Subcutaneous abdominal adipose tissue (tissue), 5 donors: ENCODE results near the gene ARID3A.
"Not testable (repeated sequence)": the region's sequence is repeated elsewhere in the genome, so short reads cannot be mapped to it uniquely, and the experiment has no call there.

Source experiments
- H3K27ac ChIP-seq: one replicate; pipeline ENCODE4 v1.7.0; 2013; ENCODE audit warnings: low read depth, mild to moderate bottlenecking, inconsistent platforms, low read length, moderate library complexity
- H3K27me3 ChIP-seq, 5 donors: one replicate each; pipeline ENCODE4 v1.7.0; 2013; ENCODE audit warnings: low read length in 5 of 5, inconsistent platforms in 1 of 5; ENCODE audit not compliant: control insufficient read depth in 5 of 5, insufficient read depth in 4 of 5
- H3K36me3 ChIP-seq, 5 donors: one replicate each; pipeline ENCODE4 v1.7.0; 2013; ENCODE audit warnings: low read length in 5 of 5; ENCODE audit not compliant: control insufficient read depth in 5 of 5, insufficient read depth in 5 of 5
- H3K4me1 ChIP-seq, 5 donors: one replicate each; pipeline ENCODE4 v1.7.0; 2013; ENCODE audit warnings: low read length in 5 of 5, mild to moderate bottlenecking in 3 of 5, moderate library complexity in 1 of 5; ENCODE audit not compliant: control insufficient read depth in 5 of 5, insufficient read depth in 5 of 5
- H3K4me3 ChIP-seq, 5 donors: one replicate each; pipeline ENCODE4 v1.7.0; 2013; ENCODE audit warnings: low read length in 5 of 5, low read depth in 1 of 5
- H3K9ac ChIP-seq, 5 donors: one replicate each; pipeline ENCODE4 v1.7.0; 2013; ENCODE audit warnings: low read length in 5 of 5, mild to moderate bottlenecking in 4 of 5, moderate library complexity in 3 of 5
- H3K9me3 ChIP-seq, 5 donors: one replicate each; pipeline ENCODE4 v1.7.0; 2013; ENCODE audit warnings: low read length in 5 of 5; ENCODE audit not compliant: control insufficient read depth in 5 of 5
- donor health status: healthy.
- donor health status: healthy.
- donor health status: healthy.
- donor health status: healthy.
- donor health status: healthy.

ARID3A gene, protein sequence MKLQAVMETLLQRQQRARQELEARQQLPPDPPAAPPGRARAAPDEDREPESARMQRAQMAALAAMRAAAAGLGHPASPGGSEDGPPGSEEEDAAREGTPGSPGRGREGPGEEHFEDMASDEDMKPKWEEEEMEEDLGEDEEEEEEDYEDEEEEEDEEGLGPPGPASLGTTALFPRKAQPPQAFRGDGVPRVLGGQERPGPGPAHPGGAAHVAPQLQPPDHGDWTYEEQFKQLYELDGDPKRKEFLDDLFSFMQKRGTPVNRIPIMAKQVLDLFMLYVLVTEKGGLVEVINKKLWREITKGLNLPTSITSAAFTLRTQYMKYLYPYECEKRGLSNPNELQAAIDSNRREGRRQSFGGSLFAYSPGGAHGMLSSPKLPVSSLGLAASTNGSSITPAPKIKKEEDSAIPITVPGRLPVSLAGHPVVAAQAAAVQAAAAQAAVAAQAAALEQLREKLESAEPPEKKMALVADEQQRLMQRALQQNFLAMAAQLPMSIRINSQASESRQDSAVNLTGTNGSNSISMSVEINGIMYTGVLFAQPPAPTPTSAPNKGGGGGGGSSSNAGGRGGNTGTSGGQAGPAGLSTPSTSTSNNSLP

GRCh38 chr19:925526-926322 lies at the start of gene ARID3A:
TSS of gene ARID3A (plus strand) at chr19:926035. CDS start at chr19:929529, 3,494 bp downstream.
- H3K9ac ChIP-seq: peak within 1 kb of the TSS in 4 of 5 donors; percentile 77 to 94 (median 89)
- H3K27me3 ChIP-seq: peaks cover 0 to 7% (median under 1%) of the 10 kb centered on the region in 5 donors
- peaks cover 0 to 47% (median 32%) of the 10 kb centered on the region in 5 donors for H3K4me1 ChIP-seq
- peaks cover 0 to 12% (median 5%) of the 10 kb centered on the region in 5 donors for H3K36me3 ChIP-seq
- peak within 1 kb of the TSS; percentile 57 to 87 (median 80) for H3K4me3 ChIP-seq
- H3K27ac ChIP-seq: peak within 1 kb of the TSS; percentile 77
- no peaks in the 10 kb centered on the region for H3K9me3 ChIP-seq

- Histone ChIP-seq H3K9ac (no peak overlapping the region), H3K4me3 (no peak overlapping the region), H3K4me1 (peaks cover 0 to 9% (median 5%) of the 10 kb centered on the region in 5 donors), H3K27ac (no peak overlapping the region), H3K9me3 (no peaks in the 10 kb centered on the region), H3K27me3 (no peaks in the 10 kb centered on the region), H3K36me3 (peaks cover 0 to 62% (median 45%) of the 10 kb centered on the region in 5 donors)
Measured at GRCh38 chr19:876089-876488, 49.7 kb upstream of the ARID3A start.

DNA sequence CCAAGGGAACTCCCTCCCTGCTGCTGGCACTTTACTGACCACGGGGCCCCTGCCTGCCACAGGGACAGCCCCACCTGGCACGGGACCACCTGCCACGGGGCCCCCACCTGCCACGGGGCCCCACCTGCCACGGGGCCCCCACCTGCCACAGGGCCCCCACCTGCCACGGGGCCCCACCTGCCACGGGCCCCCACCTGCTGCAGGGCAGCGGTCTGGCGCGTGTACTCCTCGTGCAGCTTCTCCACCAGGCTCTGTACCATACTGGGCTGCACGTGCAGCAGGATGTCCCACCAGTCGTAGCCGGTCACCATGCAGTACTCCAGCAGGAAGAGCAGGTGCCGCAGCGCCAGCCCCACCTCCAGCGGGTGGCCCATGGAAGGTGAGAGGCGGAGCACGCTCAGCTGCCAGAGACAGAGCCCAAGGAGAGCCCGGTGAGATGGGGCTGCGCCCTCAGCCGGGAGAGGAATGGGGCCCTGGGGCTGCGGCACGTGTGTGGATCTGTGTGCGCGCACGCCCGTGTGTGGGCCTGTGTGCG lies 49.0 kb upstream of the ARID3A start:
- H3K9ac ChIP-seq: no peak overlapping the region
- peaks cover 0 to 7% (median 3%) of the 10 kb centered on the region in 5 donors for H3K4me1 ChIP-seq
- no peaks in the 10 kb centered on the region for H3K27me3 ChIP-seq
- peaks cover 0 to 66% (median 52%) of the 10 kb centered on the region in 5 donors for H3K36me3 ChIP-seq
- no peak overlapping the region for H3K27ac ChIP-seq
- no peak overlapping the region for H3K4me3 ChIP-seq
- H3K9me3 ChIP-seq: no peaks in the 10 kb centered on the region

DNA sequence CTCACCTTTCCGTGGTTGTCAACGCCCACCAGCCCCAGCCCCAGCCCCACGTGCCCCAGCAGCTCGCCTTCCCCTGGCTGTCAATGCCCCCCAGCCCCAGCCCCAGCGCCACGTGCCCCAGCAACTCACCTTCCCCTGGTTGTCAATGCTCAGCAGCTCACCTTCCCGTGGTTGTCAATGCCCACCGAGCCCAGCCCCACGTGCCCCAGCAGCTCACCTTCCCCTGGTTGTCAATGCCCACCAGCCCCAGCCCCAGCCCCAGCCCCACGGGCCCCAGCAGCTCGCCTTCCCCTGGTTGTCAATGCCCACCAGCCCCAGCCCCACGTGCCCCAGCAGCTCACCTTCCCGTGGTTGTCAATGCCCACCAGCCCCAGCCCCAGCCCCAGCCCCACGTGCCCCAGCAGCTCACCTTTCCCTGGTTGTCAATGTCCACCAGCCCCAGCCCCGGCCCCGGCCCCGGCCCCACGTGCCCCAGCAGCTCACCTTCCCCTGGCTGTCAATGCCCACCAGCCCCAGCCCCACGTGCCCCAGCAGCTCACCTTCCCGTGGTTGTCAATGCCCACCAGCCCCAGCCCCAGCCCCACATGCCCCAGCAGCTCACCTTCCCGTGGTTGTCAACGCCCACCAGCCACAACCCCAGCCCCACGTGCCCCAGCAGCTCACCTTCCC lies 47.7 kb upstream of the ARID3A start:
- not testable (repeated sequence) for H3K4me3 ChIP-seq, H3K9me3 ChIP-seq, H3K9ac ChIP-seq, H3K27ac ChIP-seq, H3K4me1 ChIP-seq, H3K27me3 ChIP-seq
- peaks cover 0 to 79% (median 64%) of the 10 kb centered on the region in 5 donors for H3K36me3 ChIP-seq

- not testable (repeated sequence) for H3K27me3 ChIP-seq, H3K4me1 ChIP-seq, H3K9ac ChIP-seq, H3K27ac ChIP-seq, H3K9me3 ChIP-seq, H3K4me3 ChIP-seq
- peaks cover 0 to 82% (median 66%) of the 10 kb centered on the region in 5 donors for H3K36me3 ChIP-seq
Measured at GRCh38 chr19:878751-879561, 46.9 kb upstream of the ARID3A start.

DNA sequence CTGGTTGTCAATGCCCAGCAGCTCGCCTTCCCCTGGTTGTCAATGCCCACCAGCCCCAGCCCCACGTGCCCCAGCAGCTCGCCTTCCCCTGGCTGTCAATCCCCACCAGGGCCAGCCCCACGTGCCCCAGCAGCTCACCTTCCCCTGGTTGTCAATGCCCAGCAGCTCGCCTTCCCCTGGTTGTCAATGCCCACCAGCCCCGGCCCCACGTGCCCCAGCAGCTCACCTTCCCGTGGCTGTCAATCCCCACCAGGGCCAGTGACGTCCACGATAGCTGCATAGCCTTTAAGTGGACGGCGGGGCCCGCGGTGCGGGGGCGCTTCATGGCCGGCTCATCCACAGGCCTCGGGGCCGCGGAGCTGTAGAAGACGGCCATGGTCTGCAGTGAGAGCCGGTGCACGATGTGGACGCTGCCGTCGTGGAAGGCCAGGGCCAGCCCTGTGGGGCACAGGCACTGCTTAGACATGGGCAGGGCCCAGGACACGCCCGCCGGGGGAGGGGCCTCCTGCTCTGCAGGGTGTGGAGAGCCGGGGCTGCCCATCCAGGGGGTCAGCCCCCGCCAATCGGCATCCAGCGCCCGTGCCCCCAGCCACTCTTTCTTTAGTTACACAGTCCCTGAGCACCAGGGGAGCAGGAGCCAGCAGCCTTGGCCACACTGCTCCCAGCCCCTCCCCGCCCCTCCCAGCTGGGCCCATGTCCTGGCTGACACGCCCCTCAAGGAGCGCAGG lies 46.0 kb upstream of the ARID3A start:
- no peak overlapping the region for H3K9ac ChIP-seq
- no peak overlapping the region for H3K27ac ChIP-seq
- peaks cover 0 to 84% (median 66%) of the 10 kb centered on the region in 5 donors for H3K36me3 ChIP-seq
- no peak overlapping the region for H3K4me3 ChIP-seq
- no peaks in the 10 kb centered on the region for H3K27me3 ChIP-seq
- H3K4me1 ChIP-seq: no peaks in the 10 kb centered on the region
- no peaks in the 10 kb centered on the region for H3K9me3 ChIP-seq

- Histone ChIP-seq H3K9ac (no peak overlapping the region), H3K27me3 (no peaks in the 10 kb centered on the region), H3K9me3 (no peaks in the 10 kb centered on the region), H3K4me3 (no peak overlapping the region), H3K36me3 (peaks cover 0 to 85% (median 68%) of the 10 kb centered on the region in 5 donors), H3K27ac (no peak overlapping the region), H3K4me1 (no peaks in the 10 kb centered on the region)
Measured at GRCh38 chr19:881385-882071, 44.3 kb upstream of the ARID3A start.

GRCh38 chr19:882871-883497 lies 42.9 kb upstream of the ARID3A start:
- Histone ChIP-seq H3K27me3 (no peaks in the 10 kb centered on the region), H3K9me3 (no peaks in the 10 kb centered on the region), H3K27ac (no peak overlapping the region), H3K4me1 (no peaks in the 10 kb centered on the region), H3K4me3 (no peak overlapping the region), H3K9ac (no peak overlapping the region), H3K36me3 (peaks cover 0 to 90% (median 65%) of the 10 kb centered on the region in 5 donors)
